ENCODE measurements around the gene DDX25. TPM values are rescaled to one million over a fixed set of nuclear protein-coding genes. Genes with fewer than 3 reads are reported as not detected.

Gene DDX25
- total RNA-seq, 1 experiment from 2014 or later = 0.39 TPM

DNA sequence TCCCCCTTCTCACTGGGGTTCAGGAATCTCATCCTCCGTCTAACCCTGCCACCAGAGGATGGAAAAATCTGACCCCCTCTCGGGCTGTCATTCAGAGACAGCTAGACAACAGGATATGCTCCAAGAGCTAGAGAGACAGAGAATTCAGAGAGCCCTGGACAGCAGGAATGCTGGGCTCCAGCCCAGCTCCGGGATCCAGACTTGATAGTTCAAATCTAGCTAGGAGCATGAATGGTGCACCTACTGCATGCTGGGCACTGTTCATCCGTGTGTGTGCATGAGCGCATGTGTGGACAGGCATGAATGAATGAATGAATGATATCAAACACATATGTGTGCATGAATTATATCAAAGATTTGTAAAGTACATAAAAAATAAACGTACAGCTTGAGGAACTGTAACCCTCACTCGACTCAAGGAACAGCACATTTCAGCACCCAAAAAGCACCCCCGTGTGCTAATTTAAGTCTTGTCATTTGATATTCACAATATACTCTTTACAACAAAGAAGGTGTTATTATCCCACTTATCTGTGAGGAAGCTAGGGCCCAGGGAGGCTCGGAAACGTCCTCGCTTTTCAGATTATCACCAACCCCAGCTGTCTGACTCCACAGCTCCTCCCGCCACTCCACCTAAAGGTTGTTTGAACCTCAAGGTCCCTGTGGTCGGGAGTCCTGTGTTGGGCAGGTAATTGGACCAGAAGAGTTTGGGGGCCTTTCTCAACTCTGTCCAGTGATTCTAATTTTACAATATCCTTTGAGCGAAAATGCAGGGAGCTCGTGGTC lies 40.9 kb downstream of the DDX25 start:
- no peak for DNase-seq (ENCODE audit: low spot score)
- no peaks in the 10 kb centered on the region for H3K4me1 ChIP-seq (ENCODE audit: insufficient read depth, low read length, poor library complexity, severe bottlenecking)
- TF ChIP-seq EZH2 (IDR thresholded peaks at IDR 0.05; ENCODE audit: borderline replicate concordance, low read depth, low read length, poor library complexity, severe bottlenecking) = no peak
- TF ChIP-seq, protein P1, sequence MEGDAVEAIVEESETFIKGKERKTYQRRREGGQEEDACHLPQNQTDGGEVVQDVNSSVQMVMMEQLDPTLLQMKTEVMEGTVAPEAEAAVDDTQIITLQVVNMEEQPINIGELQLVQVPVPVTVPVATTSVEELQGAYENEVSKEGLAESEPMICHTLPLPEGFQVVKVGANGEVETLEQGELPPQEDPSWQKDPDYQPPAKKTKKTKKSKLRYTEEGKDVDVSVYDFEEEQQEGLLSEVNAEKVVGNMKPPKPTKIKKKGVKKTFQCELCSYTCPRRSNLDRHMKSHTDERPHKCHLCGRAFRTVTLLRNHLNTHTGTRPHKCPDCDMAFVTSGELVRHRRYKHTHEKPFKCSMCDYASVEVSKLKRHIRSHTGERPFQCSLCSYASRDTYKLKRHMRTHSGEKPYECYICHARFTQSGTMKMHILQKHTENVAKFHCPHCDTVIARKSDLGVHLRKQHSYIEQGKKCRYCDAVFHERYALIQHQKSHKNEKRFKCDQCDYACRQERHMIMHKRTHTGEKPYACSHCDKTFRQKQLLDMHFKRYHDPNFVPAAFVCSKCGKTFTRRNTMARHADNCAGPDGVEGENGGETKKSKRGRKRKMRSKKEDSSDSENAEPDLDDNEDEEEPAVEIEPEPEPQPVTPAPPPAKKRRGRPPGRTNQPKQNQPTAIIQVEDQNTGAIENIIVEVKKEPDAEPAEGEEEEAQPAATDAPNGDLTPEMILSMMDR (conservative IDR thresholded peaks at IDR 0.05; ENCODE audit: low read depth, low read length) = no peak
- no peaks in the 10 kb centered on the region for H3K27me3 ChIP-seq (replicated peaks; ENCODE audit: insufficient read depth, low read depth, low read length, poor library complexity)
- no peak overlapping the region for H3K4me3 ChIP-seq (ENCODE audit: low read depth, low read length, poor library complexity, severe bottlenecking)
- POLR2A ChIA-PET (ENCODE audit: low non-redundant PET) = no interaction called here
- CTCF ChIA-PET = interaction anchor here (1.2 kb wide), 1 partner anchor 116 kb away, joined by 4 read pairs; no protein-coding TSS in a partner anchor
- H3K27ac ChIP-seq (ENCODE audit: low read depth, low read length, poor library complexity, severe bottlenecking) = no peak overlapping the region
- H3K9me3 ChIP-seq (ENCODE audit: low read depth, low read length, poor library complexity, severe bottlenecking) = no peaks in the 10 kb centered on the region
- intact Hi-C loops (cut with micrococcal nuclease; ENCODE audit: unreplicated experiment) = no loop called here
- no TSS peak for BruUV-seq (replicated peaks)
- no peaks in the 10 kb centered on the region for H3K36me3 ChIP-seq (ENCODE audit: insufficient read depth, low read length, poor library complexity, severe bottlenecking)

GRCh38 chr11:125945797-125946520 lies 41.7 kb downstream of the DDX25 start, which contains the start of gene VSIG10L2:
Gene VSIG10L2 (plus strand): TSS chr11:125946044. CDS start chr11:125946056, 12 bp downstream.
- TF ChIP-seq EZH2 (IDR thresholded peaks at IDR 0.05; ENCODE audit: borderline replicate concordance, low read depth, low read length, poor library complexity, severe bottlenecking) = no peak
- TF ChIP-seq, protein P1 (conservative IDR thresholded peaks at IDR 0.05; ENCODE audit: low read depth, low read length) = no peak
- no peak for DNase-seq (ENCODE audit: low spot score)
- no TSS peak for BruUV-seq (replicated peaks)
- intact Hi-C loops (cut with micrococcal nuclease; ENCODE audit: unreplicated experiment) = no loop called here
- Histone ChIP-seq H3K36me3 (ENCODE audit: insufficient read depth, low read length, poor library complexity, severe bottlenecking) (no peaks in the 10 kb centered on the region), H3K9me3 (ENCODE audit: low read depth, low read length, poor library complexity, severe bottlenecking) (no peaks in the 10 kb centered on the region), H3K27ac (ENCODE audit: low read depth, low read length, poor library complexity, severe bottlenecking) (no peak within 1 kb of the TSS), H3K27me3 (replicated peaks; ENCODE audit: insufficient read depth, low read depth, low read length, poor library complexity) (no peaks in the 10 kb centered on the region), H3K4me1 (ENCODE audit: insufficient read depth, low read length, poor library complexity, severe bottlenecking) (no peaks in the 10 kb centered on the region), H3K4me3 (ENCODE audit: low read depth, low read length, poor library complexity, severe bottlenecking) (no peak within 1 kb of the TSS)
- CTCF ChIA-PET = interaction anchor here (1.2 kb wide), 1 partner anchor 116 kb away, joined by 4 read pairs; no protein-coding TSS in a partner anchor
- POLR2A ChIA-PET (ENCODE audit: low non-redundant PET) = interaction anchor here (0.7 kb wide), 1 partner anchor 384 kb away, joined by 4 read pairs; no protein-coding TSS in a partner anchor

GRCh38 chr11:125946712-125947418 lies 42.6 kb downstream of the DDX25 start:
- no peak for DNase-seq (ENCODE audit: low spot score)
- TF ChIP-seq EZH2 (IDR thresholded peaks at IDR 0.05; ENCODE audit: borderline replicate concordance, low read depth, low read length, poor library complexity, severe bottlenecking) = no peak
- TF ChIP-seq, protein P1 (conservative IDR thresholded peaks at IDR 0.05; ENCODE audit: low read depth, low read length) = no peak
- H3K4me3 ChIP-seq (ENCODE audit: low read depth, low read length, poor library complexity, severe bottlenecking) = no peak overlapping the region
- no peaks in the 10 kb centered on the region for H3K9me3 ChIP-seq (ENCODE audit: low read depth, low read length, poor library complexity, severe bottlenecking)
- ChIA-PET POLR2A (ENCODE audit: low non-redundant PET) (interaction anchor here (0.7 kb wide), 1 partner anchor 385 kb away, joined by 4 read pairs; no protein-coding TSS in a partner anchor), CTCF (no interaction called here)
- H3K4me1 ChIP-seq (ENCODE audit: insufficient read depth, low read length, poor library complexity, severe bottlenecking) = no peaks in the 10 kb centered on the region
- no peak overlapping the region for H3K27ac ChIP-seq (ENCODE audit: low read depth, low read length, poor library complexity, severe bottlenecking)
- no peaks in the 10 kb centered on the region for H3K27me3 ChIP-seq (replicated peaks; ENCODE audit: insufficient read depth, low read depth, low read length, poor library complexity)
- BruUV-seq (replicated peaks) = no TSS peak
- intact Hi-C loops (cut with micrococcal nuclease; ENCODE audit: unreplicated experiment) = no loop called here
- no peaks in the 10 kb centered on the region for H3K36me3 ChIP-seq (ENCODE audit: insufficient read depth, low read length, poor library complexity, severe bottlenecking)

Data from A673 (cell line).